Endothelial cell of umbilical vein (primary cell): ENCODE data around the gene CHST11. TPM values are rescaled to one million over a fixed set of nuclear protein-coding genes. Genes with fewer than 3 reads are reported as not detected.

Experiments used
- BruUV-seq: library from RNA; stranded (reverse); fragments of 400-500 nt; replicated peaks from 2 replicates; lab custom pipeline; 2021; lab: Mats Ljungman, UMichigan
- CTCF ChIA-PET: fragments of 300-600, 350-600 bp; sonication (Branson Sonifier 250); formaldehyde crosslinking; loops from one replicate; lab custom pipeline; 2021; ENCODE audit warnings: antibody characterized with exemption, inconsistent platforms; lab: Charles Lee
- POLR2A ChIA-PET: fragments of 300-600, 350-600 bp; sonication (Branson Sonifier 250); formaldehyde crosslinking; loops from one replicate; lab custom pipeline; 2021; ENCODE audit warnings: antibody characterized with exemption, inconsistent platforms; lab: Charles Lee
- DNase-seq: peaks from one replicate; pipeline ENCODE4 v3.0.0-alpha.2; 2011; ENCODE audit warnings: low read depth, low spot score
- FAIRE-seq: peaks from 2 replicates; lab custom pipeline; 2011; peaks lifted over from hg19 to GRCh38; lab: Jason Lieb, UNC
- H2AFZ ChIP-seq: 2 replicates; pipeline ENCODE4 v1.6.0; 2012; ENCODE audit warnings: low read depth, low read length, control low read depth, inconsistent platforms
- H3K27ac ChIP-seq: 2 replicates; pipeline ENCODE4 v1.5.1; 2011; ENCODE audit warnings: low read depth, mild to moderate bottlenecking, control low read depth, low read length, moderate library complexity; ENCODE audit not compliant: insufficient read depth
- H3K27me3 ChIP-seq, 2 experiments: 2 replicates each; pipeline versions ENCODE4 v1.6.0 to v1.6.1; 2011; ENCODE audit warnings: low read length in 2 of 2, mixed read lengths in 1 of 2; ENCODE audit not compliant: control insufficient read depth in 2 of 2, insufficient read depth in 2 of 2
- H3K36me3 ChIP-seq, 2 experiments: 2 replicates in 1 of 2; 3 replicates in 1 of 2; pipeline ENCODE4 v1.5.1; 2011; ENCODE audit warnings: low read length in 2 of 2, mild to moderate bottlenecking in 1 of 2, moderate library complexity in 1 of 2; ENCODE audit not compliant: control insufficient read depth in 2 of 2, insufficient read depth in 2 of 2; ENCODE audit errors: extremely low read depth in 1 of 2
- H3K4me1 ChIP-seq: 3 replicates; pipeline ENCODE4 v1.5.1; 2011; ENCODE audit warnings: mild to moderate bottlenecking, low read length; ENCODE audit not compliant: control insufficient read depth, insufficient read depth; ENCODE audit errors: extremely low read depth
- H3K4me2 ChIP-seq: 2 replicates; pipeline ENCODE4 v1.6.1; 2011; ENCODE audit warnings: low read length, control low read depth, mixed read lengths; ENCODE audit not compliant: insufficient read depth
- H3K4me3 ChIP-seq, 3 experiments: fragments of 200-600 bp in 1 of 3; sonication (generic), shearing (Covaris generic) in 1 of 3; replicated peaks in 1 of 3; 2 replicates each; pipeline ENCODE4 v1.5.1; 2011 to 2016; ENCODE audit warnings: control low read depth in 3 of 3, low read length in 3 of 3, mild to moderate bottlenecking in 2 of 3, inconsistent platforms in 1 of 3, low read depth in 1 of 3, moderate library complexity in 1 of 3; ENCODE audit not compliant: insufficient read depth in 1 of 3
- H3K79me2 ChIP-seq: 2 replicates; pipeline ENCODE4 v1.6.0; 2012; ENCODE audit warnings: low read length, inconsistent platforms; ENCODE audit not compliant: control insufficient read depth, insufficient read depth
- H3K9ac ChIP-seq: replicated peaks from 2 replicates; pipeline ENCODE3; 2011; ENCODE audit warnings: low read length, control low read depth; ENCODE audit not compliant: insufficient read depth; ENCODE audit errors: extremely low read depth
- H3K9me1 ChIP-seq: replicated peaks from 3 replicates; pipeline ENCODE4 v1.6.0; 2011; ENCODE audit warnings: mild to moderate bottlenecking, low read length; ENCODE audit not compliant: control insufficient read depth, insufficient read depth; ENCODE audit errors: extremely low read depth
- H3K9me3 ChIP-seq: replicated peaks from 2 replicates; pipeline ENCODE4 v1.5.1; 2012; ENCODE audit warnings: low read length, inconsistent platforms; ENCODE audit not compliant: control insufficient read depth, insufficient read depth
- H4K20me1 ChIP-seq: replicated peaks from 2 replicates; pipeline ENCODE3; 2011; ENCODE audit warnings: mild to moderate bottlenecking, low read length; ENCODE audit not compliant: control insufficient read depth, insufficient read depth; ENCODE audit errors: extremely low read depth
- CTCF ChIP-seq, 2 donors: IDR thresholded peaks; 1 replicate in 1 of 2; 2 replicates in 1 of 2; pipeline ENCODE4 v1.5.1; 2011; ENCODE audit warnings: low read length in 2 of 2, mild to moderate bottlenecking in 2 of 2, moderate library complexity in 2 of 2, control low read depth in 1 of 2, inconsistent platforms in 1 of 2, low read depth in 1 of 2; ENCODE audit not compliant: insufficient read depth in 1 of 2; ENCODE audit errors: extremely low read depth in 1 of 2
- EZH2 ChIP-seq: IDR thresholded peaks from 2 replicates; pipeline ENCODE4 v1.6.1; 2012; ENCODE audit warnings: borderline replicate concordance, low read depth, mild to moderate bottlenecking, moderate library complexity, low read length, inconsistent platforms; ENCODE audit not compliant: severe bottlenecking
- FOS ChIP-seq: IDR thresholded peaks from 2 replicates; pipeline ENCODE4 v1.6.1; 2011; ENCODE audit warnings: mild to moderate bottlenecking, low read length, moderate library complexity, borderline replicate concordance; ENCODE audit not compliant: insufficient read depth
- GATA2 ChIP-seq: IDR thresholded peaks from 2 replicates; pipeline ENCODE4 v1.7.0; 2011; ENCODE audit warnings: low read depth, mild to moderate bottlenecking, moderate library complexity, mixed read lengths, low read length; ENCODE audit not compliant: insufficient read length, insufficient read depth
- JUN ChIP-seq: IDR thresholded peaks from 2 replicates; pipeline ENCODE4 v1.6.1; 2011; ENCODE audit warnings: borderline replicate concordance, low read depth; ENCODE audit not compliant: insufficient read length, insufficient read depth
- MYC ChIP-seq: IDR thresholded peaks from one replicate; pipeline ENCODE4 v1.6.1; 2011; ENCODE audit warnings: mild to moderate bottlenecking, low read depth, low read length
- POLR2A ChIP-seq: IDR thresholded peaks from 2 replicates; pipeline ENCODE4 v1.6.1; 2012; ENCODE audit warnings: low read depth, mild to moderate bottlenecking, control low read depth, low read length
- POLR2AphosphoS5 ChIP-seq: IDR thresholded peaks from 2 replicates; pipeline ENCODE4 v1.6.1; 2012; ENCODE audit warnings: low read depth, mild to moderate bottlenecking, control low read depth, low read length, moderate library complexity; ENCODE audit not compliant: insufficient read depth
- dilution Hi-C: fragments of 300-500 bp; cut with MboI; formaldehyde crosslinking; loops from one replicate; pipeline ENCODE4 v1.15.0; 2019; ENCODE audit warnings: low sequenced_read_pairs; ENCODE audit not compliant: extremely low pct_ligation_motif_present
- intact Hi-C: fragments of 100-400 bp; cut with micrococcal nuclease; formaldehyde crosslinking; loops from one replicate; pipeline ENCODE4 v1.10.0; 2022
- polyA plus RNA-seq, 4 experiments: library from polyadenylated mRNA; depleted of rRNA in 3 of 4; stranded (reverse) in 3 of 4; unstranded in 1 of 4; fragments of >200 nt; gene quantifications; 2 replicates each; pipeline versions ENCODE4 v1.2.1 to v1.2.3, GENCODE V29; 2011 to 2012; ENCODE audit warnings: missing spikeins in 1 of 4
- total RNA-seq: library from RNA; stranded (reverse); gene quantifications from 2 replicates; pipeline ENCODE4 v1.2.3, GENCODE V29; 2021
- TF ChIP-seq, protein P1 (sequence below): IDR thresholded peaks from 2 replicates; pipeline ENCODE4 v1.6.1; 2011; ENCODE audit not compliant: insufficient read depth, insufficient read length

Gene CHST11
- total and polyA plus RNA-seq, 2 donors (not counting 3 experiments of a cell fraction or from before 2014, with no cell fraction given) = 19.7 to 20.9 TPM

DNA sequence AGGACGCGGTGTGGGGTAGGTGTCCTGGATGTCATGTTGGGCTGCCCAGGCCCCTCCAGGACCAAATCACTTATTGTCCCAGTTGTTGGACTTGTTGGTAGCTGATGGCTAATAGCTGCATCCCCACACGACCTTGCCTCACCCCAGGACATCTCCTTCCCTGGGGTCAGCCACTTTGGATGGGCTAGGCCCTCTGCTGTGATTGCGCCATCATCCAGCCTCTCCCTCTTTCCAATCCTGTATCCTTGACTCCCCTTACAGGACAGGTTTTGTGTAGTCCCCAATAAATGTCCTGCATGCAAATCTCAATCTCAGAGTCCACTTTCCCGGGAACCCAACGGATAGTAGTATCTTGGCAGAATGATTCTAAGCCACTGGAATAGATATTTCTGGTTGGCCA lies 43.4 kb upstream of the CHST11 start:
- no TSS peak for BruUV-seq
- Histone ChIP-seq H3K79me2 (no peaks in the 10 kb centered on the region), H3K4me3 (no peak overlapping the region), H3K4me1 (peaks cover 14% of the 10 kb centered on the region), H3K9me3 (no peaks in the 10 kb centered on the region), H3K9ac (no peak overlapping the region), H3K4me2 (no peak overlapping the region), H3K27me3 (no peaks in the 10 kb centered on the region), H2AFZ (no peak overlapping the region), H3K27ac (no peak overlapping the region), H3K36me3 (no peaks in the 10 kb centered on the region), H3K9me1 (no peaks in the 10 kb centered on the region), H4K20me1 (no peaks in the 10 kb centered on the region)
- no peak for TF ChIP-seq EZH2
- no peak for TF ChIP-seq JUN
- no peak for TF ChIP-seq POLR2A
- TF ChIP-seq CTCF (IDR thresholded peaks at IDR 0.05; ENCODE audit: extremely low read depth in 1 of 2, insufficient read depth in 1 of 2, low read depth in 1 of 2, low read length in 2 of 2) = no peak
- TF ChIP-seq, protein P1, sequence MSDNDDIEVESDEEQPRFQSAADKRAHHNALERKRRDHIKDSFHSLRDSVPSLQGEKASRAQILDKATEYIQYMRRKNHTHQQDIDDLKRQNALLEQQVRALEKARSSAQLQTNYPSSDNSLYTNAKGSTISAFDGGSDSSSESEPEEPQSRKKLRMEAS = no peak
- TF ChIP-seq POLR2AphosphoS5 = no peak
- TF ChIP-seq MYC = no peak
- no peak for TF ChIP-seq GATA2
- TF ChIP-seq FOS = no peak
- CTCF ChIA-PET = no interaction called here
- dilution Hi-C loops = no loop called here
- DNase-seq (no peak), FAIRE-seq (no peak)
- POLR2A ChIA-PET = no interaction called here
- intact Hi-C loops = no loop called here
